ENCODE data around the gene PWWP3B. TPM values are rescaled to one million over a fixed set of nuclear protein-coding genes. Genes with fewer than 3 reads are reported as not detected.

The PWWP3B gene
- total RNA-seq, 2 experiments from 2014 or later: not detected

- Mint-ChIP-seq H3K27me3 (ENCODE audit: low read depth) (no peaks in the 10 kb centered on the region), H3K4me1 (ENCODE audit: low read depth) (no peaks in the 10 kb centered on the region), H3K27ac (no peak overlapping the region), H3K36me3 (ENCODE audit: low read depth) (no peaks in the 10 kb centered on the region), H3K9me3 (ENCODE audit: insufficient read depth) (no peaks in the 10 kb centered on the region), H3K4me3 (no peak overlapping the region)
- DNase-seq: no peak
- no peak for ATAC-seq
- CTCF ChIA-PET: no interaction called here
- POLR2A ChIA-PET: no interaction called here
Observed at GRCh38 chrX:106203315-106203714, 35.2 kb downstream of the PWWP3B start.

GRCh38 chrX:106208154-106208553, 40.0 kb downstream of the PWWP3B start:
- H3K4me3 Mint-ChIP-seq: no peak overlapping the region
- DNase-seq: no peak
- no peaks in the 10 kb centered on the region for H3K9me3 Mint-ChIP-seq (ENCODE audit: insufficient read depth)
- no peak overlapping the region for H3K27ac Mint-ChIP-seq
- ATAC-seq: no peak
- H3K4me1 Mint-ChIP-seq (ENCODE audit: low read depth): no peaks in the 10 kb centered on the region
- POLR2A ChIA-PET: no interaction called here
- no peaks in the 10 kb centered on the region for H3K27me3 Mint-ChIP-seq (ENCODE audit: low read depth)
- no peaks in the 10 kb centered on the region for H3K36me3 Mint-ChIP-seq (ENCODE audit: low read depth)
- CTCF ChIA-PET: no interaction called here

Other genes starting within 250 kb of the PWWP3B start
- not detected for gene SERPINA7, start 129.6 kb upstream of the PWWP3B start, total RNA-seq

All from activated CD8-positive, alpha-beta T cell treated with anti-CD3 and anti-CD28 coated beads, Interleukin-2, amount 10 ng/mL, durations not matched to agents 7 days and 5 days (primary cell).